ENCODE results near the gene PPFIBP1.
"Not testable (repeated sequence)": the region's sequence is repeated elsewhere in the genome, so short reads cannot be mapped to it uniquely, and the experiment has no call there.

Gene PPFIBP1

GRCh38 chr12:27709932-27710591 is 186.1 kb downstream of the PPFIBP1 start:
- peak; percentile 20 for DNase-seq (ENCODE audit: low read depth)

- peak; percentile 84 for DNase-seq (ENCODE audit: low read depth)
Measured at GRCh38 chr12:27710592-27711316, 186.7 kb downstream of the PPFIBP1 start, which contains the start of gene MRPS35. Gene MRPS35, plus strand, starts transcription at chr12:27710832. Its CDS starts 12 bp downstream, at chr12:27710844.

GRCh38 chr12:27711317-27711682 is 187.3 kb downstream of the PPFIBP1 start:
- DNase-seq (ENCODE audit: low read depth): no peak

- no peak for DNase-seq (ENCODE audit: low read depth)
Measured at GRCh38 chr12:27711967-27712366, 188.0 kb downstream of the PPFIBP1 start.

GRCh38 chr12:27723212-27723611 is 199.2 kb downstream of the PPFIBP1 start:
- DNase-seq (ENCODE audit: low read depth): no peak

- no peak for DNase-seq (ENCODE audit: low read depth)
Measured at GRCh38 chr12:27730097-27730588, 206.1 kb downstream of the PPFIBP1 start.

- DNase-seq (ENCODE audit: low read depth): no peak
Measured at GRCh38 chr12:27732281-27732680, 208.3 kb downstream of the PPFIBP1 start.

- DNase-seq (ENCODE audit: low read depth): no peak
Measured at GRCh38 chr12:27733052-27733656, 209.1 kb downstream of the PPFIBP1 start.

GRCh38 chr12:27733791-27734190 is 209.8 kb downstream of the PPFIBP1 start:
- DNase-seq (ENCODE audit: low read depth): no peak

GRCh38 chr12:27734321-27734720 is 210.3 kb downstream of the PPFIBP1 start:
- DNase-seq (ENCODE audit: low read depth): not testable (repeated sequence)

GRCh38 chr12:27743601-27744000 is 219.6 kb downstream of the PPFIBP1 start:
- DNase-seq (ENCODE audit: low read depth): no peak
